GM23338 (cell line): ENCODE measurements around the gene THSD4.

ENCODE experiments used
- CREB1 ChIP-seq: fragments of 250-450 bp; sonication (Bioruptor Pico); IDR thresholded peaks from 2 replicates; pipeline ENCODE4 v1.5.0; 2020; ENCODE audit warnings: low read depth, mild to moderate bottlenecking, moderate library complexity
- CTCF ChIP-seq, 2 experiments: fragments of 200-600 bp in 1 of 2; sonication (generic) in 1 of 2; conservative IDR thresholded peaks; 2 replicates each; pipeline versions ENCODE4 v1.5.1 to v1.6.1; 2016 to 2017; ENCODE audit warnings: antibody characterized with exemption in 2 of 2, low read depth in 2 of 2, mild to moderate bottlenecking in 2 of 2, moderate library complexity in 1 of 2
- ETS1 ChIP-seq: IDR thresholded peaks from 2 replicates; pipeline ENCODE4 v1.6.1; 2016; ENCODE audit warnings: antibody characterized with exemption
- EZH2 ChIP-seq: fragments of 200-600 bp; sonication (generic); IDR thresholded peaks from one replicate; pipeline ENCODE4 v1.8.0; 2017; ENCODE audit warnings: antibody characterized with exemption, mild to moderate bottlenecking, low read depth; ENCODE audit not compliant: unreplicated experiment
- EZH2phosphoT487 ChIP-seq: fragments of 200-600 bp; sonication (generic); IDR thresholded peaks from one replicate; pipeline ENCODE4 v1.8.1; 2018; ENCODE audit warnings: antibody characterized with exemption; ENCODE audit not compliant: unreplicated experiment
- JUNB ChIP-seq: IDR thresholded peaks from one replicate; pipeline ENCODE4 v1.6.1; 2016; ENCODE audit warnings: antibody characterized with exemption; ENCODE audit not compliant: unreplicated experiment
- NANOG ChIP-seq: IDR thresholded peaks from 2 replicates; pipeline ENCODE4 v1.6.1; 2016; ENCODE audit warnings: antibody characterized with exemption, borderline replicate concordance
- POLR2AphosphoS5 ChIP-seq: IDR thresholded peaks from 2 replicates; pipeline ENCODE4 v1.6.1; 2016; ENCODE audit warnings: antibody characterized with exemption, low read depth
- REST ChIP-seq: IDR thresholded peaks from one replicate; pipeline ENCODE4 v1.6.1; 2018; ENCODE audit warnings: antibody characterized with exemption; ENCODE audit not compliant: unreplicated experiment
- STAT1 ChIP-seq: IDR thresholded peaks from one replicate; pipeline ENCODE4 v1.6.1; 2016; ENCODE audit warnings: antibody characterized with exemption; ENCODE audit not compliant: unreplicated experiment
- ZNF114 ChIP-seq: fragments of 250-450 bp; sonication (Bioruptor Pico); IDR thresholded peaks from 2 replicates; pipeline ENCODE4 v1.5.0; 2020; ENCODE audit warnings: mild to moderate bottlenecking, moderate library complexity
- ZNF331 ChIP-seq: fragments of 250-450 bp; sonication (Bioruptor Pico); IDR thresholded peaks from 2 replicates; pipeline ENCODE4 v1.5.0; 2020; ENCODE audit warnings: low read depth, mild to moderate bottlenecking, moderate library complexity

GRCh38 chr15:71143373-71144310, 28.4 kb downstream of the THSD4 start:
- TF ChIP-seq CTCF (conservative IDR thresholded peaks at IDR 0.05; ENCODE audit: low read depth in 2 of 2) (no peak), EZH2 (no peak), REST (no peak), POLR2AphosphoS5 (no peak), ETS1 (no peak), EZH2phosphoT487 (no peak), JUNB (no peak), CREB1 (no peak), ZNF331 (CRISPR knock-in tag) (no peak), ZNF114 (no peak), STAT1 (no peak), NANOG (no peak)
